HEK293 (cell line): ENCODE measurements around the gene AP1S2.
A peak's percentile ranks its signal among the peaks of the same experiment; 100 is the strongest.

ENCODE experiments used
- CTCF ChIA-PET: fragments of 350-600 bp; formaldehyde crosslinking; extraction: SDS; loops from one replicate; lab custom pipeline; 2021; ENCODE audit warnings: antibody characterized with exemption; lab: Yijun Ruan, JAX
- POLR2A ChIA-PET: fragments of 300-600 bp; formaldehyde crosslinking; extraction: SDS; loops from one replicate; lab custom pipeline; 2020; ENCODE audit warnings: antibody characterized with exemption, inconsistent platforms; lab: Yijun Ruan, JAX
- H3K27ac ChIP-seq: fragments of 200-500 bp; sonication (Bioruptor generic); 2 replicates; pipeline ENCODE4 v1.5.1; 2014; ENCODE audit warnings: low read depth, low read length, control low read depth, inconsistent platforms; ENCODE audit errors: extremely low read depth
- H3K36me3 ChIP-seq, 2 experiments: fragments of 200-500 bp in 1 of 2; sonication (Bioruptor generic) in 1 of 2; 1 replicate in 1 of 2; 2 replicates in 1 of 2; pipeline ENCODE4 v1.5.1; 2014 to 2017; ENCODE audit warnings: inconsistent platforms in 2 of 2, low read length in 2 of 2; ENCODE audit not compliant: control insufficient read depth in 2 of 2, insufficient read depth in 1 of 2
- H3K4me1 ChIP-seq: fragments of 200-500 bp; sonication (Bioruptor generic); 2 replicates; pipeline ENCODE4 v1.5.1; 2014; ENCODE audit warnings: mild to moderate bottlenecking, low read length, inconsistent platforms; ENCODE audit not compliant: control insufficient read depth, insufficient read depth
- H3K4me3 ChIP-seq: 2 replicates; pipeline ENCODE4 v1.5.1; 2011; ENCODE audit warnings: low read depth, mild to moderate bottlenecking, control low read depth, low read length, moderate library complexity
- H3K9me3 ChIP-seq: fragments of 200-500 bp; sonication (Bioruptor generic); 2 replicates; pipeline ENCODE4 v1.5.1; 2014; ENCODE audit warnings: low read depth, low read length, inconsistent platforms; ENCODE audit not compliant: control insufficient read depth, insufficient read depth
- BCL11A ChIP-seq: fragments of 450-650 bp; formaldehyde crosslinking; IDR thresholded peaks from 2 replicates; pipeline ENCODE4 v1.5.1; 2016; ENCODE audit warnings: low read depth, missing biosample characterization, missing genetic modification characterization
- GLI2 ChIP-seq: fragments of 450-650 bp; formaldehyde crosslinking; IDR thresholded peaks from 2 replicates; pipeline ENCODE4; 2017; ENCODE audit warnings: missing biosample characterization, missing genetic modification characterization, low read depth, borderline replicate concordance
- KLF9 ChIP-seq: fragments of 450-650 bp; formaldehyde crosslinking; IDR thresholded peaks from 2 replicates; pipeline ENCODE4 v1.5.1; 2016; ENCODE audit warnings: missing biosample characterization, missing genetic modification characterization, low read depth
- WT1 ChIP-seq: fragments of 450-650 bp; formaldehyde crosslinking; IDR thresholded peaks from 2 replicates; pipeline ENCODE4 v1.5.1; 2016; ENCODE audit warnings: missing biosample characterization, missing genetic modification characterization
- ZBTB17 ChIP-seq: fragments of 450-650 bp; formaldehyde crosslinking; IDR thresholded peaks from 2 replicates; pipeline ENCODE4 v1.5.1; 2016; ENCODE audit warnings: missing biosample characterization, missing genetic modification characterization
- ZIC2 ChIP-seq: fragments of 450-650 bp; formaldehyde crosslinking; IDR thresholded peaks from 2 replicates; pipeline ENCODE4 v1.5.1; 2016; ENCODE audit warnings: missing biosample characterization, missing genetic modification characterization
- ZNF140 ChIP-seq: fragments of 450-650 bp; formaldehyde crosslinking; IDR thresholded peaks from 2 replicates; pipeline ENCODE4 v1.5.1; 2016; ENCODE audit warnings: missing biosample characterization, missing genetic modification characterization
- ZNF24 ChIP-seq: fragments of 450-650 bp; formaldehyde crosslinking; IDR thresholded peaks from 2 replicates; pipeline ENCODE4 v1.5.1; 2016; ENCODE audit warnings: missing biosample characterization, missing genetic modification characterization
- ZNF561 ChIP-seq: fragments of 450-650 bp; IDR thresholded peaks from 2 replicates; pipeline ENCODE4 v1.5.1; 2018; ENCODE audit warnings: missing biosample characterization, missing genetic modification characterization, borderline replicate concordance
- ZNF623 ChIP-seq: fragments of 450-650 bp; formaldehyde crosslinking; IDR thresholded peaks from 2 replicates; pipeline ENCODE4 v1.5.1; 2016; ENCODE audit warnings: missing biosample characterization, missing genetic modification characterization
- ZNF776 ChIP-seq: fragments of 450-650 bp; formaldehyde crosslinking; IDR thresholded peaks from 2 replicates; pipeline ENCODE4 v1.5.0; 2017; ENCODE audit warnings: missing biosample characterization, missing genetic modification characterization, borderline replicate concordance
- ZNF792 ChIP-seq: fragments of 450-650 bp; formaldehyde crosslinking; IDR thresholded peaks from 2 replicates; pipeline ENCODE4 v1.5.1; 2016; ENCODE audit warnings: missing biosample characterization, missing genetic modification characterization
- ZXDB ChIP-seq: fragments of 450-650 bp; formaldehyde crosslinking; IDR thresholded peaks from 2 replicates; pipeline ENCODE4 v1.5.1; 2016; ENCODE audit warnings: missing biosample characterization, missing genetic modification characterization
- TF ChIP-seq, protein P1 (sequence below): fragments of 450-650 bp; formaldehyde crosslinking; IDR thresholded peaks from 2 replicates; pipeline ENCODE4 v1.5.1; 2016; ENCODE audit warnings: missing biosample characterization, missing genetic modification characterization, low read depth
- TF ChIP-seq, protein P2 (sequence below): fragments of 450-650 bp; formaldehyde crosslinking; optimal IDR thresholded peaks from 2 replicates; pipeline ENCODE3; 2016; ENCODE audit warnings: missing biosample characterization, mild to moderate bottlenecking, missing genetic modification characterization
- TF ChIP-seq, protein P3 (sequence below): fragments of 450-650 bp; formaldehyde crosslinking; IDR thresholded peaks from 2 replicates; pipeline ENCODE4 v1.5.1; 2017; ENCODE audit warnings: missing biosample characterization, missing genetic modification characterization
- TF ChIP-seq, protein P4 (sequence below): fragments of 450-650 bp; formaldehyde crosslinking; IDR thresholded peaks from 2 replicates; pipeline ENCODE4 v1.5.1; 2016; ENCODE audit warnings: missing biosample characterization, missing genetic modification characterization, borderline replicate concordance
- TF ChIP-seq, protein P5 (sequence below): fragments of 450-650 bp; IDR thresholded peaks from 2 replicates; pipeline ENCODE4 v1.5.1; 2018; ENCODE audit warnings: missing biosample characterization, mild to moderate bottlenecking, missing genetic modification characterization
- TF ChIP-seq, protein P6 (sequence below): fragments of 450-650 bp; formaldehyde crosslinking; IDR thresholded peaks from 2 replicates; pipeline ENCODE4 v1.5.1; 2016; ENCODE audit warnings: missing biosample characterization, missing genetic modification characterization

The AP1S2 gene

DNA sequence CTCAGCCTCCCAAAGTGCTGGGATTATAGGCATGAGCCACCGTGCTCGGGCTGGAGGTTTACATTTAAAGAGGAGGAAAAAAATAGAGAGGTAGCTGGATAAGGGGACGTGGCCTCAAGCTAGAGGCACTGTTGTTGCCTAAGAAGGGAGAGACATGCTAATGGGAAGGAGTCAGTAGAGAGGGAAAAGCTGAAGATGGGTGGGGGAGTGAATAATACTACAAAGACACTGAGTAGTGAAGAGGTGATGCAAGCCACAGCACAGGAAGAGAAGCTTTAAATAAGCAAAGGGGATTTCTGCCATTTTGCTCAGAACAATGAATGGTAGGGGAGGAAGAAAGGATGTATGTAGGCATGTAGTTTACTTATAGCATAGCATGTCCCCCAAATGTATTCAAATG is 11.5 kb upstream of the AP1S2 start (continued):
- no peak for TF ChIP-seq ZNF776 (tag by site-specific recombination)
- TF ChIP-seq, protein P1, sequence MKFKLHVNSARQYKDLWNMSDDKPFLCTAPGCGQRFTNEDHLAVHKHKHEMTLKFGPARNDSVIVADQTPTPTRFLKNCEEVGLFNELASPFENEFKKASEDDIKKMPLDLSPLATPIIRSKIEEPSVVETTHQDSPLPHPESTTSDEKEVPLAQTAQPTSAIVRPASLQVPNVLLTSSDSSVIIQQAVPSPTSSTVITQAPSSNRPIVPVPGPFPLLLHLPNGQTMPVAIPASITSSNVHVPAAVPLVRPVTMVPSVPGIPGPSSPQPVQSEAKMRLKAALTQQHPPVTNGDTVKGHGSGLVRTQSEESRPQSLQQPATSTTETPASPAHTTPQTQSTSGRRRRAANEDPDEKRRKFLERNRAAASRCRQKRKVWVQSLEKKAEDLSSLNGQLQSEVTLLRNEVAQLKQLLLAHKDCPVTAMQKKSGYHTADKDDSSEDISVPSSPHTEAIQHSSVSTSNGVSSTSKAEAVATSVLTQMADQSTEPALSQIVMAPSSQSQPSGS (tag by site-specific recombination): no peak
- TF ChIP-seq BCL11A (tag by site-specific recombination): no peak
- TF ChIP-seq, protein P2, sequence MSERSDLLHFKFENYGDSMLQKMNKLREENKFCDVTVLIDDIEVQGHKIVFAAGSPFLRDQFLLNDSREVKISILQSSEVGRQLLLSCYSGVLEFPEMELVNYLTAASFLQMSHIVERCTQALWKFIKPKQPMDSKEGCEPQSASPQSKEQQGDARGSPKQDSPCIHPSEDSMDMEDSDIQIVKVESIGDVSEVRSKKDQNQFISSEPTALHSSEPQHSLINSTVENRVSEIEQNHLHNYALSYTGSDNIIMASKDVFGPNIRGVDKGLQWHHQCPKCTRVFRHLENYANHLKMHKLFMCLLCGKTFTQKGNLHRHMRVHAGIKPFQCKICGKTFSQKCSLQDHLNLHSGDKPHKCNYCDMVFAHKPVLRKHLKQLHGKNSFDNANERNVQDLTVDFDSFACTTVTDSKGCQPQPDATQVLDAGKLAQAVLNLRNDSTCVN (tag by site-specific recombination): no peak
- no peak for TF ChIP-seq ZNF24
- TF ChIP-seq ZNF792 (tag by site-specific recombination): no peak

DNA sequence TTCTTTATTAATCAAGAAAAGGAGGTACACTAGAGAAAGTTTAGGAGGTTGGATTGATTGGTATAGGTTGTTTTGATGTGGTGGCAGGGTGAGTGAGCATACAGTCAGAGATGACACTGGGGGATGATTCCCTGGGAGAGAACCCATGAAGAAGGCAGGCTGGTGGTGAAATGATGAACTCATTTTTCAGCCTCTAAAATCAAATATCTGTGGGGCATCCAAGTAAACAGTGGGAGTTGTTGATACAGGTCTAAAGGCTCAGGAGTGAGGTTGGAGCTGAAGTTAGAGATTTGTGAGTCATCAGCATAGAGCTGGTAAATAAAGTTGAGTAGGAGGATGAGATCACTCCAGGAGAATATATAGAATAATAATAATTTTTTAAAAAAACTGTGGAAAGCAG is 10.0 kb upstream of the AP1S2 start:
- Histone ChIP-seq H3K36me3 (no peaks in the 10 kb centered on the region), H3K9me3 (no peaks in the 10 kb centered on the region), H3K4me1 (no peaks in the 10 kb centered on the region), H3K27ac (no peak overlapping the region), H3K4me3 (no peak overlapping the region)
- CTCF ChIA-PET: interaction anchor here (0.6 to 1.3 kb wide), 3 partner anchors 9 to 193 kb away, joined by 3 read pairs; no protein-coding TSS in a partner anchor
- POLR2A ChIA-PET: interaction anchor here (1.5 kb wide), 1 partner anchor 10 kb away, joined by 7 read pairs; the partner anchor contains the start of gene AP1S2
- TF ChIP-seq, protein P3, sequence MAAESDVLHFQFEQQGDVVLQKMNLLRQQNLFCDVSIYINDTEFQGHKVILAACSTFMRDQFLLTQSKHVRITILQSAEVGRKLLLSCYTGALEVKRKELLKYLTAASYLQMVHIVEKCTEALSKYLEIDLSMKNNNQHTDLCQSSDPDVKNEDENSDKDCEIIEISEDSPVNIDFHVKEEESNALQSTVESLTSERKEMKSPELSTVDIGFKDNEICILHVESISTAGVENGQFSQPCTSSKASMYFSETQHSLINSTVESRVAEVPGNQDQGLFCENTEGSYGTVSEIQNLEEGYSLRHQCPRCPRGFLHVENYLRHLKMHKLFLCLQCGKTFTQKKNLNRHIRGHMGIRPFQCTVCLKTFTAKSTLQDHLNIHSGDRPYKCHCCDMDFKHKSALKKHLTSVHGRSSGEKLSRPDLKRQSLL: 0 out of 2 replicates have a peak, but pooled peaks have one; percentile 36
- no peak for TF ChIP-seq WT1 (tag by site-specific recombination)
- TF ChIP-seq ZIC2 (tag by site-specific recombination): 0 out of 2 replicates have a peak, but pooled peaks have one; percentile 17

DNA sequence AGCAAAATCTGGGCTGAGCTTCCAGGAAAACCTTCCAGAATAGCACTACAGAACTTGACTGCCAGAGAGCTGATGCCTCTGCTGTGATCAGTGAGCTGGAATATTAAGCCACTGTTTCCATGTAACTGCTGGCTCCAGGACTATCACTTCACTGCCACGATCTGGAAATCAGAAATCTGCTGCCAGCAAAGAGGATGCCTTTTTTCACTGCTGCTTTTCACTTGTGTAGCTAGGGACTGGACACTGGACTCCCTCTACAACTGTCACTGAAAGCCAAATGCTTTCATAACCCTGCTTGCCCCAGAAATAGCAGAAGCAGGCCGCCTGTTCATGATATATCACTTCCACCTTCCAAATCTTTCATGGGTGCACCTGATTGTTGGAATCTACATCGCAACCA is 9.4 kb upstream of the AP1S2 start:
- H3K9me3 ChIP-seq: no peaks in the 10 kb centered on the region
- ChIA-PET CTCF (no interaction called here), POLR2A (interaction anchor here (0.9 kb wide), 1 partner anchor 9 kb away, joined by 4 read pairs; the partner anchor contains the start of gene AP1S2)
- H3K4me3 ChIP-seq: no peak overlapping the region
- no peaks in the 10 kb centered on the region for H3K36me3 ChIP-seq
- TF ChIP-seq ZBTB17 (no peak), ZNF140 (tag by site-specific recombination) (no peak), ZNF623 (no peak)
- TF ChIP-seq, protein P4, sequence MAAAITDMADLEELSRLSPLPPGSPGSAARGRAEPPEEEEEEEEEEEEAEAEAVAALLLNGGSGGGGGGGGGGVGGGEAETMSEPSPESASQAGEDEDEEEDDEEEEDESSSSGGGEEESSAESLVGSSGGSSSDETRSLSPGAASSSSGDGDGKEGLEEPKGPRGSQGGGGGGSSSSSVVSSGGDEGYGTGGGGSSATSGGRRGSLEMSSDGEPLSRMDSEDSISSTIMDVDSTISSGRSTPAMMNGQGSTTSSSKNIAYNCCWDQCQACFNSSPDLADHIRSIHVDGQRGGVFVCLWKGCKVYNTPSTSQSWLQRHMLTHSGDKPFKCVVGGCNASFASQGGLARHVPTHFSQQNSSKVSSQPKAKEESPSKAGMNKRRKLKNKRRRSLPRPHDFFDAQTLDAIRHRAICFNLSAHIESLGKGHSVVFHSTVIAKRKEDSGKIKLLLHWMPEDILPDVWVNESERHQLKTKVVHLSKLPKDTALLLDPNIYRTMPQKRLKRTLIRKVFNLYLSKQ (tag by site-specific recombination): no peak
- H3K27ac ChIP-seq: no peak overlapping the region
- no peaks in the 10 kb centered on the region for H3K4me1 ChIP-seq

DNA sequence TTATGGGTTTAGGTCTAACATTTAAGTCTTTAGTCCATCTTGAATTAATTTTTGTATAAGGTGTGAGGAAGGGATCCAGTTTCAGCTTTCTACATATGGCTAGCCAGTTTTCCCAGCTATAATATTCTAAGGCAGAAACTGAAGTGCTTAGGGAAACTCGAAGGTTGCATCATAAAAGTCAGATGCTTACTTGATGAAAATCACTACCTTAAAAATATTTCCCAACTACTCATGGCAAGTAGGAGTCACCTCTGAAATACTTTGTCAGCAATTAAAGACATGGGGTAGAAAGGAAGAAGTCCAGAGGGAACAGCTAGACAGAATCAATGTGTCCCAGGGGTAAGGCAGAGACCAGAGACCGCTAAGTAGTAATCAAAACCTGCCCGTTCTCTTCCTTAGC is 6.3 kb upstream of the AP1S2 start:
- POLR2A ChIA-PET: no interaction called here
- Histone ChIP-seq H3K36me3 (no peaks in the 10 kb centered on the region), H3K4me1 (peaks cover 3% of the 10 kb centered on the region; the same call in 1 of the 2 replicates), H3K27ac (no peak overlapping the region), H3K4me3 (no peak overlapping the region), H3K9me3 (no peaks in the 10 kb centered on the region)
- CTCF ChIA-PET: no interaction called here
- no peak for TF ChIP-seq GLI2 (tag by site-specific recombination)
- no peak for TF ChIP-seq KLF9
- no peak for TF ChIP-seq ZXDB (tag by site-specific recombination)
- TF ChIP-seq, protein P5, sequence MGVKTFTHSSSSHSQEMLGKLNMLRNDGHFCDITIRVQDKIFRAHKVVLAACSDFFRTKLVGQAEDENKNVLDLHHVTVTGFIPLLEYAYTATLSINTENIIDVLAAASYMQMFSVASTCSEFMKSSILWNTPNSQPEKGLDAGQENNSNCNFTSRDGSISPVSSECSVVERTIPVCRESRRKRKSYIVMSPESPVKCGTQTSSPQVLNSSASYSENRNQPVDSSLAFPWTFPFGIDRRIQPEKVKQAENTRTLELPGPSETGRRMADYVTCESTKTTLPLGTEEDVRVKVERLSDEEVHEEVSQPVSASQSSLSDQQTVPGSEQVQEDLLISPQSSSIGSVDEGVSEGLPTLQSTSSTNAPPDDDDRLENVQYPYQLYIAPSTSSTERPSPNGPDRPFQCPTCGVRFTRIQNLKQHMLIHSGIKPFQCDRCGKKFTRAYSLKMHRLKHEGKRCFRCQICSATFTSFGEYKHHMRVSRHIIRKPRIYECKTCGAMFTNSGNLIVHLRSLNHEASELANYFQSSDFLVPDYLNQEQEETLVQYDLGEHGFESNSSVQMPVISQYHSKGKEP: no peak
- TF ChIP-seq ZNF561 (tag by site-specific recombination): no peak
- TF ChIP-seq, protein P6, sequence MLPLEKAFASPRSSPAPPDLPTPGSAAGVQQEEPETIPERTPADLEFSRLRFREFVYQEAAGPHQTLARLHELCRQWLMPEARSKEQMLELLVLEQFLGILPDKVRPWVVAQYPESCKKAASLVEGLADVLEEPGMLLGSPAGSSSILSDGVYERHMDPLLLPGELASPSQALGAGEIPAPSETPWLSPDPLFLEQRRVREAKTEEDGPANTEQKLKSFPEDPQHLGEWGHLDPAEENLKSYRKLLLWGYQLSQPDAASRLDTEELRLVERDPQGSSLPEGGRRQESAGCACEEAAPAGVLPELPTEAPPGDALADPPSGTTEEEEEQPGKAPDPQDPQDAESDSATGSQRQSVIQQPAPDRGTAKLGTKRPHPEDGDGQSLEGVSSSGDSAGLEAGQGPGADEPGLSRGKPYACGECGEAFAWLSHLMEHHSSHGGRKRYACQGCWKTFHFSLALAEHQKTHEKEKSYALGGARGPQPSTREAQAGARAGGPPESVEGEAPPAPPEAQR (tag by site-specific recombination): no peak
